ENCODE results near the gene ZNF684.
A peak's percentile ranks its signal among the peaks of the same experiment; 100 is the strongest.

Gene ZNF684

DNA sequence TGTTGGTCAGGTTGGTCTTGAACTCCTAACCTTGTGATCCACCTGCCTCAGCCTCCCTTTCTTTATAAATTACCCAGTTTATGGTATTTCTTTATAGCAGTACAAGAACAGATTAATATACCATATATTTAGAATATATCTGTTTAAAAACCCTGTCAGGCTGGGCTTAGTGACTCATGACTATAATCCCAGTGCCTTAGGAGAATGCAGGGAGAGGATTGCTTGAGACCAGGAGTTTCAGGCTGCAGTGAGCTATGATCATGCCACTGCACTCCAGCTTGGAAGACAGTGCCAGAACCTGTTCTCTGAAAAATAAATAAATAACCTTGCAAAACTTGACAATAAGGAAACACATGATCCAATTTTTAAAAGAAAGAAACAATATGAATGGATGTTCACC lies 43.9 kb downstream of the ZNF684 start:
- no peak for DNase-seq

GRCh38 chr1:40582116-40582515 lies 50.7 kb downstream of the ZNF684 start:
- DNase-seq: no peak

GRCh38 chr1:40583980-40584379 lies 52.5 kb downstream of the ZNF684 start:
- DNase-seq: no peak

GRCh38 chr1:40588586-40588985 lies 57.1 kb downstream of the ZNF684 start:
- no peak for DNase-seq

GRCh38 chr1:40592107-40592803 lies 60.8 kb downstream of the ZNF684 start:
- peak in 2 of 5 donors; percentile 3 to 27 for DNase-seq

GRCh38 chr1:40593449-40594186 lies 62.2 kb downstream of the ZNF684 start:
- DNase-seq: no peak

DNA sequence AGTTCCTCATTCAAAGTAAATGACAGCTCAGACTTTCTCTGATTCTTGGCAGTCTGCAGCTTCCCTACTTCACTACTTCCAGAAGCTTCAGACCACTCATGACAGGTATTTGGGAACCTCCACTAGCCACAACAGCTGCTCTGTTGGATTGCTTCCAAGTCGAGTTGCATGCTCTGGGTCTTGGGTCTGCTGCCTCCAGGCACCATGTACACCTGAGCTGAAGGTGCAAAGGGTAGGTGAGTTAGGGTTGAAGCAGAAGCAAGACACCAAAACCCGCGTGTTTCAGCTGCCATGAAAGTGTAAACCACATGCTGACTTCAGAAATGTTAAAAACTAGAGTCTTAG lies 62.7 kb downstream of the ZNF684 start:
- DNase-seq: no peak

DNA sequence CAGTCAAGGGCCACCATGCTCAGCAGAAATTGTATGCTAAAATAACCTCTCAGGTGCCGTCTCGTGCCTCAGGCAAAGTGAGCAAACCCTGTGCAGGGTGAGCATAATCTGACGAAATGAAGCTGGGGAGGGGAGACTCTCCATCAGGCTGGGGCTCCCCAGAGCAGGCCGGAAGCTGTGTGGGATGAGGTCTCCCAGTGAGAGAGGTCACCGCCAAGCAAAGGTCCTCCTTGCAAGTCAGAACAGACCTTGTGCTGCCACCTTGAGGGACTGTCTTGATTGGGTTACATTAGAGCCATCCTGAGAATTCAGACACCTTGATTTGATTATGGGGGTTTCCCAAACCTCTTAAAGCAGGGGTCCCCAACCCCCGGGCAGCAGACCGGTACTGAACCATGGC lies 64.2 kb downstream of the ZNF684 start:
- DNase-seq: no peak

Data from T-helper 1 cell (primary cell).